Panc1 (cell line): ENCODE data around the gene NASP. TPM values are rescaled to one million over a fixed set of nuclear protein-coding genes. Genes with fewer than 3 reads are reported as not detected.

Experiments
- ATAC-seq: fragments of 200-7000 bp; cut with Tn5 transposase; 2 replicates; pipeline ENCODE4 v1.9.1; 2020; ENCODE audit warnings: mild to moderate bottlenecking, moderate library complexity
- BruUV-seq: library from RNA; stranded (reverse); fragments of 400-500 nt; replicated peaks from 2 replicates; lab custom pipeline; 2021; lab: Mats Ljungman, UMichigan
- CTCF ChIA-PET: fragments of 300-600 bp; sonication (Branson Sonifier 250); formaldehyde crosslinking; loops from one replicate; lab custom pipeline; 2022; ENCODE audit warnings: antibody characterized with exemption; lab: Charles Lee
- POLR2A ChIA-PET: fragments of 300-600 bp; sonication (Branson Sonifier 250); formaldehyde crosslinking; loops from one replicate; lab custom pipeline; 2022; ENCODE audit warnings: antibody characterized with exemption; lab: Charles Lee
- DNase-seq: peaks from one replicate; pipeline ENCODE4 v3.0.0-alpha.2; 2010; ENCODE audit warnings: low read depth, low spot score
- H3K27ac ChIP-seq: 2 replicates; pipeline ENCODE4 v1.5.1; 2011; ENCODE audit warnings: mild to moderate bottlenecking, low read length, inconsistent platforms
- H3K27me3 ChIP-seq: fragments of 200-500 bp; sonication (Bioruptor generic); 2 replicates; pipeline ENCODE4 v1.6.0; 2014; ENCODE audit warnings: low read length, inconsistent platforms; ENCODE audit not compliant: control insufficient read depth, insufficient read depth
- H3K36me3 ChIP-seq: fragments of 200-500 bp; sonication (Bioruptor generic); 2 replicates; pipeline ENCODE4 v1.5.1; 2014; ENCODE audit warnings: inconsistent platforms, mild to moderate bottlenecking, low read length, moderate library complexity; ENCODE audit not compliant: control insufficient read depth, insufficient read depth
- H3K4me1 ChIP-seq: 2 replicates; pipeline ENCODE4 v1.5.1; 2011; ENCODE audit warnings: inconsistent platforms, mild to moderate bottlenecking, low read length, moderate library complexity; ENCODE audit not compliant: control insufficient read depth, insufficient read depth
- H3K4me3 ChIP-seq, 2 experiments: 2 replicates each; pipeline ENCODE4 v1.5.1; 2011 to 2012; ENCODE audit warnings: low read depth in 2 of 2, low read length in 2 of 2, mild to moderate bottlenecking in 2 of 2, inconsistent platforms in 1 of 2, moderate library complexity in 1 of 2
- H3K9me3 ChIP-seq: fragments of 200-500 bp; sonication (Bioruptor generic); 2 replicates; pipeline ENCODE4 v1.5.1; 2014; ENCODE audit warnings: low read depth, mild to moderate bottlenecking, inconsistent platforms, low read length, moderate library complexity; ENCODE audit not compliant: control insufficient read depth, insufficient read depth
- CTCF ChIP-seq: fragments of 450-650 bp; IDR thresholded peaks from 2 replicates; pipeline ENCODE4 v1.5.1; 2017; ENCODE audit warnings: mild to moderate bottlenecking
- POLR2AphosphoS5 ChIP-seq: IDR thresholded peaks from 2 replicates; pipeline ENCODE4 v1.6.1; 2012; ENCODE audit warnings: mild to moderate bottlenecking, low read depth, low read length, moderate library complexity
- SIN3A ChIP-seq: IDR thresholded peaks from 2 replicates; pipeline ENCODE4 v1.6.1; 2012; ENCODE audit warnings: low read depth, mild to moderate bottlenecking, low read length, moderate library complexity, borderline replicate concordance; ENCODE audit not compliant: insufficient read depth
- TCF7L2 ChIP-seq: IDR thresholded peaks from 2 replicates; pipeline ENCODE4 v1.6.1; 2011; ENCODE audit warnings: mild to moderate bottlenecking, low read depth, low read length, inconsistent platforms
- in situ Hi-C: cut with HindIII; loops from 2 replicates; pipeline ENCODE4 v1.10.0; 2016; ENCODE audit warnings: low sequenced_read_pairs, low pct_unique_long_range_greater_than_20kb
- intact Hi-C: fragments of 100-400 bp; cut with micrococcal nuclease; formaldehyde crosslinking; loops from one replicate; pipeline ENCODE4 v1.10.0; 2022; ENCODE audit not compliant: unreplicated experiment
- total RNA-seq: library from RNA; stranded (reverse); gene quantifications from one replicate; pipeline ENCODE4 v1.2.1, GENCODE V29; 2021; ENCODE audit not compliant: unreplicated experiment
- TF ChIP-seq, protein P1 (sequence below), 2 experiments: IDR thresholded peaks; 2 replicates each; pipeline ENCODE4 v1.6.1; 2011 to 2012; ENCODE audit warnings: low read depth in 2 of 2, control low read depth in 1 of 2, low read length in 1 of 2, mild to moderate bottlenecking in 1 of 2, moderate library complexity in 1 of 2; ENCODE audit not compliant: insufficient read depth in 1 of 2

The NASP gene
- total RNA-seq, 1 experiment from 2014 or later, result 193 TPM

DNA sequence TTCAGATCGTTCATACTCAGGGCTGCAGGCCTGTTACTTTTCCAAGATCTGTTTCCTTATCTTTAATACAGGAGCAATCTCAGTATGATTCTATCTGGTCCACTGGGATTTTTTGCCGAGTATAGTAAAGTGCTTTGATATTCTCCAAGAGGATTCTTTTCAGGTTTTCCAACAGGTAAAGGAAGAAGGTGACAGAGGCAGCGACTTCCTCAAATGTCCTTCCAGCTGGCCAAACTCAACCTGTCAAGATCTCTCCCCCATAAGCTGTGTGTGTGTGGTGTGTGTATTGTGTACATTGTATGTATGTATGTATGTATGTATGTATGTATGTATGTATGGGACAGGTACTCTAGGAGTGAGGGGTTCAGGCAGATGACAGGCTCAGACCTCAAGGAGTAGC lies 32.2 kb upstream of the NASP start:
- no peak for DNase-seq
- peak overlapping the region; percentile 90 to 93 for H3K4me3 ChIP-seq
- in situ Hi-C loops (no loop called here), intact Hi-C loops (no loop called here)
- no TSS peak for BruUV-seq
- ChIA-PET POLR2A (no interaction called here), CTCF (interaction anchor here (1.5 kb wide), 1 partner anchor 18 kb away, joined by 3 read pairs; no protein-coding TSS in a partner anchor)
- no peaks in the 10 kb centered on the region for H3K9me3 ChIP-seq
- no peak for ATAC-seq
- H3K27ac ChIP-seq, result peak overlapping the region; percentile 97
- H3K27me3 ChIP-seq, result no peaks in the 10 kb centered on the region
- peaks cover 15% of the 10 kb centered on the region for H3K4me1 ChIP-seq
- TF ChIP-seq TCF7L2 (no peak), SIN3A (no peak), POLR2AphosphoS5 (no peak), CTCF (no peak)
- TF ChIP-seq, protein P1, sequence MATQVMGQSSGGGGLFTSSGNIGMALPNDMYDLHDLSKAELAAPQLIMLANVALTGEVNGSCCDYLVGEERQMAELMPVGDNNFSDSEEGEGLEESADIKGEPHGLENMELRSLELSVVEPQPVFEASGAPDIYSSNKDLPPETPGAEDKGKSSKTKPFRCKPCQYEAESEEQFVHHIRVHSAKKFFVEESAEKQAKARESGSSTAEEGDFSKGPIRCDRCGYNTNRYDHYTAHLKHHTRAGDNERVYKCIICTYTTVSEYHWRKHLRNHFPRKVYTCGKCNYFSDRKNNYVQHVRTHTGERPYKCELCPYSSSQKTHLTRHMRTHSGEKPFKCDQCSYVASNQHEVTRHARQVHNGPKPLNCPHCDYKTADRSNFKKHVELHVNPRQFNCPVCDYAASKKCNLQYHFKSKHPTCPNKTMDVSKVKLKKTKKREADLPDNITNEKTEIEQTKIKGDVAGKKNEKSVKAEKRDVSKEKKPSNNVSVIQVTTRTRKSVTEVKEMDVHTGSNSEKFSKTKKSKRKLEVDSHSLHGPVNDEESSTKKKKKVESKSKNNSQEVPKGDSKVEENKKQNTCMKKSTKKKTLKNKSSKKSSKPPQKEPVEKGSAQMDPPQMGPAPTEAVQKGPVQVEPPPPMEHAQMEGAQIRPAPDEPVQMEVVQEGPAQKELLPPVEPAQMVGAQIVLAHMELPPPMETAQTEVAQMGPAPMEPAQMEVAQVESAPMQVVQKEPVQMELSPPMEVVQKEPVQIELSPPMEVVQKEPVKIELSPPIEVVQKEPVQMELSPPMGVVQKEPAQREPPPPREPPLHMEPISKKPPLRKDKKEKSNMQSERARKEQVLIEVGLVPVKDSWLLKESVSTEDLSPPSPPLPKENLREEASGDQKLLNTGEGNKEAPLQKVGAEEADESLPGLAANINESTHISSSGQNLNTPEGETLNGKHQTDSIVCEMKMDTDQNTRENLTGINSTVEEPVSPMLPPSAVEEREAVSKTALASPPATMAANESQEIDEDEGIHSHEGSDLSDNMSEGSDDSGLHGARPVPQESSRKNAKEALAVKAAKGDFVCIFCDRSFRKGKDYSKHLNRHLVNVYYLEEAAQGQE (IDR thresholded peaks at IDR 0.05; ENCODE audit: insufficient read depth in 1 of 2, low read depth in 2 of 2, low read length in 1 of 2), result no peak
- H3K36me3 ChIP-seq, result no peaks in the 10 kb centered on the region; the same call in 1 of the 2 replicates

DNA sequence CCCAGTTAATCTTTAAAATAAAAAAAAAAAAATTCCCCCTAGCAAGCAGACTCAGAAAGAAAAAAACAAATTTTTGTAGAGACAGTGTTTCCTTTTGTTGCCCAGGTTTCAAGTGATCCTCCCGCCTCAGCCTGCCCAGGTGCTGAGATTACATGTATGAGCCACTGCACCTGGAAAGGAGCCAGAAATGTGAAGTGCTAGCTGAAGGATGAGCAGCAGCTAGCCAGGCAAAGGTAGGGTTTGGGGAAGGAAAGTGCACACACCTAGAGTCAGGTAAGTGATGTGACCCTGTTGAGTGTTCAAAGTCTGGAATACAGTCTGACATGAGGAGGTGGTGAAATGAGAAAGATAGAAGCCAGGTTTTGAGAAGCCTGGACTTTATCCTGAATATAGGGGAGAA lies 31.5 kb upstream of the NASP start:
- intact Hi-C loops (no loop called here), in situ Hi-C loops (no loop called here)
- DNase-seq (no peak), ATAC-seq (no peak)
- Histone ChIP-seq H3K4me3 (peak overlapping the region; percentile 90 to 93; a peak in 3 of 4 replicates), H3K9me3 (no peaks in the 10 kb centered on the region), H3K27me3 (no peaks in the 10 kb centered on the region), H3K36me3 (no peaks in the 10 kb centered on the region; the same call in 1 of the 2 replicates), H3K4me1 (peaks cover 20% of the 10 kb centered on the region), H3K27ac (peak overlapping the region; percentile 97; the same call in 1 of the 2 replicates)
- TF ChIP-seq CTCF, result no peak
- no peak for TF ChIP-seq POLR2AphosphoS5
- TF ChIP-seq SIN3A, result no peak
- TF ChIP-seq, protein P1 (IDR thresholded peaks at IDR 0.05; ENCODE audit: insufficient read depth in 1 of 2, low read depth in 2 of 2, low read length in 1 of 2), result no peak
- TF ChIP-seq TCF7L2, result no peak
- CTCF ChIA-PET, result no interaction called here
- POLR2A ChIA-PET, result no interaction called here
- no TSS peak for BruUV-seq
